RPMI8226 (cell line): ENCODE data around the gene MED13L.

ENCODE experiments used
- DNase-seq: peaks from one replicate; pipeline ENCODE4 v3.0.0-alpha.2; 2015

The MED13L gene

DNA sequence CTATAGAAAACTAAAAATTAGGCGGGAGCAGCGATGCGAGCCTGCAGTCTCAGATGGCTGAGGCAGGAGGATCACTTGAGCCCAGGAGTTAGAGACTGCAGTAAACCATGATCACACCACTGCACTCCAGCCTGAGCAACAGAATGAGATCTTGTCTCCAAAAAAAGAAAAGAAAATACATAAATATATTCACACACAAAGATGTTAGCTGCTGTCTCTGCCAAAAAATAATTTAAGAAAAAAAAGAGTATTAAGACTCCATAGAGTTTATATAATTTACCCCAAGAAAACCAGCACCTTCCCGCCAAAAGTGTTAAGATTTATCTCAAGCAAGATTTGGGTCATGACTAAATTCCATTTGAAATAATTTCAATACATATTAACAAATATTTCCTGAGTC, 102.6 kb downstream of the MED13L start:
- no peak for DNase-seq

DNA sequence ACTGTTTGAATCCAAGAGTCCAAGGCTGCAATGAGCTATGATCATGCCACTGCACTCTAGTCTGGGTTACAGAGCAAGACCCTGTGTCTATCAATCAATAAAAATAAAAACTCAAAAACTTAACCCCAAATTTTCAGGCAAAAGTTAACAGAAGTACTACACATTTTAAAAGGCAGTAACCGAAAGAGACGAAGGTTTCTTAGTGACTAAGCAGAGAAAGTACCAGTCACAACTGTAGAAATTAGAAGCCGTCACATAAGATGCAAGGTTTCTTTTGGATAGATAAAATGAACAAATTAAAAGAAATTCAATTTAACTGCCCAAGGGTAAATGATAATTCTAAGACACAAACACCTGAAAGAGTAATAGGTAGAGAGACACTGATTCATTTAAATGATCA, 103.5 kb downstream of the MED13L start:
- no peak for DNase-seq

DNA sequence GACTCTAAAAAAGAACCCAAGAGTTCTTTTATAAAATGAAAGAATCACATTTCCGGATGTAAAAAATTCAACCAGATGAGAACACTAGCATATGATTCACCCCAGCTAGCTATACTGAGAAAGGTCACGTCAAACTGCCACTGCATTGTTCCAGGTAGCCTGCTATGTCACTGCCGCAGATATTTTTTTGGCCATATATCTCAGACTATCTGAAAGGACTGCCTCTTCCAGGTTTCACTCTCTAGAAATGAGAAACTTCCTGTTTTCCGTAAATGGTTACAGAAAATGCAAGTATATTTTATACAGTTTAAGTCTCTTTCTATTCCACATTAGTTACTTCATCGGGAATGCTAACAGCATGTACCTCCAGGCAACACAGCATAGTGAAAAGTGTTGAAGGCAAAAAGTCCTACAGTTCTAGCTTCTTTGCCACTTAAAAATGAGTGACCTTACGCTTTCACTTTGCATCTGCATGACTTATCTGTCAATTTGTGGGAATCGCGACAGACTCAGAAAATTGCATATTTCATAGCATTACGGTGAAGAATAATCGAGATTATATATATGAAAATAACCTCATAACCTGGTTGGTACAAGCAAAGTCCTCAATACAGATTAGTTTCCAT, 105.2 kb downstream of the MED13L start:
- DNase-seq = peak; percentile 64

DNA sequence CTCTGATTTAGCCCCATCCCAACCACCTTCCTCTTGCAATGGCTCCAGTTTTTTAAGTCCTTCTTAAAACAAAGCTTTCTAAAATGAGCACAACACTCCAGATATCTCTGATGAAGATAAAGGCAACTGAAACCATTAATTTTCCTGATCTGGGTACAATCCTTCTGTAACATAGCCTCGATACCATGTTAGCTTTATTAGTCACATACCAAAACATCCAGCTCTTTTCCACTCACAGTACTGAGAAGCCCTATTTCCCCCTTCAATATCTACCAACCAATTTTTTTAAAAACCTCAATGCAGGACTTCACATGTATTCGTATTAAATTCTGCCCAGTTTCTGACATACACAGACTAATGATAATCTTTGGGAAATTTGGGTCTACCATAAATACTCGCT, 105.9 kb downstream of the MED13L start:
- no peak for DNase-seq

DNA sequence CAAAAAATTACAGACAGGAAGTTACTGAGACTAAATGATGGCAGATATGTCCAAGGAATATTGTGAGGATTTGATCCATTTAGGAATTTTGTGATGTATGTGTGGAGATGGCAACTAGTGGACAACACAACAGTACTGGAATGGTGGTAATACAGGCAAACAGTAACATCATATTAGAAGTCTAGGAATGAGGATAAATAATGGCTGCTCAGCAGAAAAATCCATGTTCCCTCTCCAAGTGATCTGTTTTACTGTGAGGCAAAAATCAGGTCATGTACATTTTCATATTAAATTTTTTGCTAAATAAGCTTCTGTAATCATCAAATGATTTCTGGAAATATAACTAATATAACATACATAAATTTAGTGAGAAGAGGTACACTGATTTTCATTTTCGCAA, 108.4 kb downstream of the MED13L start:
- no peak for DNase-seq

DNA sequence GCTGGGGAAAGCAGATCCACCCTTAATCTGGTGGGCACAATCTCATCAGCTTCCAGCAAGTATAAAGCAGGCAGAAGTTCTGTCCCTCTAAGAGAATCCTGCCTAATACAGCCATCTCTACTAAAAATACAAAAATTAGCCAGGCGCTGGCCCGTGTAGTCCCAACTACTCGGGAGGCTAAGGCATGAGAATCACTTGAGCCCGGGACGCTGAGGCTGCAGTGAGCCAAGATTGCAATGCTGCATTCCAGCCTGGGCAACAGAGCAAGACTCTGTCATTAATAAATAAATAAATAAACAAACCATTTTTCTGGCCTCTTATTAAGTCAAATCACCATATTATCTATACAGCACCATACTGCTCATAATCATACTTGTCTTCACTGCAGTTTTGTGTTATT, 111.2 kb downstream of the MED13L start:
- DNase-seq = no peak

DNA sequence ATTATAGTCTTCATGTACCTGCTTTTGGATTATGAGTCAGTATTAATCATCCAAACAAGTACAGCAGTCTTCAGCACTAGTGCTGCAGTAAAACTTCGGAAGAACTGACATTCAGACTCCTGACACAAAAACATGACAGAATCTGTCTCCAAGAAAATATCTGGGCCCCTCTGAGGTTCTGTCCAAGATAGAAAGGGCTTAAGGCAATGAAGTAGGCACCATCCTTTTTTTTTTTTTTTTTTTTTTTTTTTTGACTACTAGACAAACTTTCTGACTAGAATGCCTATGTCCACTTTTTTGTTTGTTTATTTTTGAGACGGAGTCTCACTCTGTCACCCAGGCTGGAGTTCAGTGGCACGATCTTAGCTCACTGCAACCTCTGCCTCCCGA, 112.5 kb downstream of the MED13L start:
- DNase-seq = no peak

DNA sequence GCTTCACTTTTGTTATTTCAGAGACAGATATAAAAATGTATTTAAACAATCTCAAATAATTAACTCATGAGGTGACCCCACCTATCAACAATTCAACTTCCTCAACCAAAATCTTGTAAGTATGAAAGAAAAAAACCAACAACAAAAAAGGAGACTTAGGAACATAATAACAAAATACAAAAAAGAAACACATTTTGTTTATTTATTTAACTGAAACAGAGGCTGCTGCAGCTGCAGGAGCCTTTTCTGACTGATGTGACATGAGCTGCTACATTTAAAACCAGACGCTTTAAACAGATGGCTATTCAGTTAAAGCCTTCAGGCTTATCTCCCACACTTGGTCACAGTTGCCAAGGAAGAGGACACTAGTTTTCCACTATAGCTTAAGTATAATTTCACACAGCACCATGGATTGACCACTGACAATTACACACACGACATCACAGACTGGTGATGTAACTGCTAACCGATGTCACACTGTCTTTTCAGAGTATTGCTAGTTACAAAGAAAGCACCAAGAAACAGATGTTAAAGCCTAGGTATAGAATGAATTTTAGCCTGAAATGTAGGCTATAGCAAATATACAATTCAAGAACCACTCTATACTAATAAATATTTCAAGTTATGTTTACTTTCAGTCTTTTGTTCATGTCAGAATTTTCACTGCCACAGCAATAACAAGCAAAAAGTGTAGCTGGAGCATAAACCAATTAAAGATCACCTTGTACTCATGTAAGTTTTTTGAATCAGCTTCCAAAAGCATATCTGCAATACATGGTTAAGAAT, 113.0 kb downstream of the MED13L start:
- no peak for DNase-seq

DNA sequence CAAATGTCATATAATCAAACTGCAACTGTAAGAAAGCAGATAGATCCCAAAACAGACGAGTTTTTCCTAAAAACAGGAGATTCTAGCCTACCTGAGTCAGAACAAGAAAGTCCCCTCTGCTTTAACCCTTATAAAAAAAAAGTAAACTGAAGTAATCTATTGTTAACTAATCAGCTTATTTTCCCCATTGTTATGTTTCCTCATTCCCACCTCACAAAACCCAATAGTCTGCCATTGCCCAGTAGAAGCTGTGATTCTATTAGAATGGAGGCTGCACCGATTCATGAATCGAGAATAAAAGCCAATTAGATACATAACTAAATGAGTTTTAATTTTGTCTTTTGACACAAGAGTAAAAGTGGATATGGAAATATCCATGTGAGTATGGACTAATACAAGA, 115.4 kb downstream of the MED13L start:
- no peak for DNase-seq

DNA sequence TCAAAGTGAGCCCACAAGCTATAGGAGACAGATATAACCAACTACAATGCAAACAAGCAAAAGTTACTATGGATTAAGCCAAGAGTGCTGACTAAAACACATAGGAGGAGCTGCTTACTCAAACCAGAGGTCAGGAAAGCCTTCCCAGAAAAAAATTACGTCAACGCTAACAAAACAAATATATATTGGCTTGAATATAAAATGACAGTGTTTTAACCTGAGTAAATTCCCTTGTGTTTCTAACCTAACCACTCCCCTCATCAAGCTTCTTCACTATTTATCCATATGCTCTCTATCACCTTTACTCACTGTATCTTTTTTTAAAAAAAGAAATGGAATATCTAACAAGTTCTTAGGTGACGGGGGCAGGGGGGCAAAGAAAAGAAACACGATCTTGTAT, 115.9 kb downstream of the MED13L start:
- no peak for DNase-seq

DNA sequence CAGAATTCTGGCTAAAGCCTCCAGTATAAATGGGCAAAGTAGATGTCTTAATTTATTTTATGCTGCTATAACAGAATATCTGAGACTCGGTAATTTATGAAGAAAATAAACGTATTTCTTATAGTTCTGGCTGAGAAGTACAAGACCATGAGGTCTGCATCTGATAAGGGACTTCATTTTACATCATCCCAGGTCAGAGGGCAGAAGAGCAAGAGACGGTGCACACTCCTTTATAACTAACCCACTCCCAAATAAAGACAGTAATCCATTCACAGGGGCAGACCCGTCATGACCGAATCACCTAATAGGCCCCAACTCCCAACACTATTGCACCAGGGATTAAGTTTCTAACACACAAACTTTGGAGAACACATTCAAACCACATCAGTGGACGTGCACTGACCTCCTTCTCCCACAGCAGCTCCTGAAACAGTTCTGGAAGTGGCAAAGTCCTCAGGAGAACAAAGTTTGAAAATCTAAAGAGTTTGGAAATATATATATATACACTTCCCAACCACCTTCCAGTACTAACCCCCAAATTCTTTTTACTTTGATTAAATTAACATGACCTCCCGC, 116.5 kb downstream of the MED13L start:
- no peak for DNase-seq

DNA sequence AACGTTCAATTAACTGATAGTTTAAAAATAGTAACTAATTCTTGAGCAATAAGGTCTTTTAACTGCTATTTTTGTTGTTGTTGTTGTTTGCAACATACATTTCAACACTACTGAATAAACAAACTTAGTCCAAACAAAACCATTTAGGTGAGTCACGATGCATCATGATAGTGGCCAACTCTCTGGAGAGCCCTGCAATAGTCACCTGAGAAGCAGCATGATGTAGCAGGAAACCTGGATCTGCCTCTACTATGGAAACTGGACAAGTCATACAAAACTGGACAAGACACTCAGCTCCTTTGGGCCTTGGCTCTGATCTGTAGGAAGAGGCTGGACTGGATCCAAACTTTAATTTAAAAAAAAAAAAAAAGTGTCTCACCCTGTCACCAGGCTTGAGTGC, 117.3 kb downstream of the MED13L start:
- no peak for DNase-seq

DNA sequence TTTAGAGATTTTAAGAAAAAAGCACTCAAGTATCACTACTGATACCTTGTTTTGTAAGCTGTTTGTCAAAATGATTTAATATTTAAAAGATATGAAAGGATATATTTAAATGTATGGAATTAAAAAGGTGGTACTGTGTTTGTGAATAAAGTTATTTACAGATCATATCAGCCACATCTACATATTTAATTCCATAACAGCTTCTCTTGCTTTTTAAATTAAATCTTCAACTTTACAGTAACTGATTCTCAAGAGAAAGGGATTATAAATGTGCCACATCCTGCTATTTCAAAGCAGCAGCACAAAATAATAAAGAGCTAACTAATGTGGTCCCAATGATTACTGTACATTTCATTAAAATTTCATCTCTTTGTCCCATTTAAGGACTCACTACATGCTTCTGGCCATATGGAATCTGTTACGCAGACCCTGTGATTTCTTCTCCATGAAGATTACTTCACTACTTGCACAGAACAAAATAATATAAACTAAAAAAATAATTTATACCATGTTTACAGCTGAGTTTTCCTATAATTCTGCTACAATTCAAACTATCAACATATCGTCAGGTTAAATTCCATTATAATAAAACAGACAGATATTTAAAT, 117.8 kb downstream of the MED13L start:
- DNase-seq = no peak

DNA sequence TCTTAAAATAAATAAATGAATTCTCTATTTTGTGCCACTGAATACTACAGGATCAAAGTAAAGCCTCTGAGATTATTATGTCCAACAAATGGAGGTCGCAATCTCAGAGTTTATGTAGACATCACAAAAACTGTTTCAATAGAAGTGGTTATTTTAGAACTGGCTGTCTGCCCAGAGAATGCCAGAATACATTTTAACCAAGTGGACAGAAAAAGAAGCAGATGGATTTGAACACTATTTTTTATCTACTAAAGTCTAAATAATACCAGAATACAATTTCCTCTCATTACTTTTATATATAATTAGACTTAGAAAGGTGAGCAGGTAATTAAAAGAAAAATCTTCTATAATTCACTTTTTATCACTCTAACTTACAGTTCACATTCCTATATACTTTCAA, 118.3 kb downstream of the MED13L start:
- peak; percentile 72 for DNase-seq

DNA sequence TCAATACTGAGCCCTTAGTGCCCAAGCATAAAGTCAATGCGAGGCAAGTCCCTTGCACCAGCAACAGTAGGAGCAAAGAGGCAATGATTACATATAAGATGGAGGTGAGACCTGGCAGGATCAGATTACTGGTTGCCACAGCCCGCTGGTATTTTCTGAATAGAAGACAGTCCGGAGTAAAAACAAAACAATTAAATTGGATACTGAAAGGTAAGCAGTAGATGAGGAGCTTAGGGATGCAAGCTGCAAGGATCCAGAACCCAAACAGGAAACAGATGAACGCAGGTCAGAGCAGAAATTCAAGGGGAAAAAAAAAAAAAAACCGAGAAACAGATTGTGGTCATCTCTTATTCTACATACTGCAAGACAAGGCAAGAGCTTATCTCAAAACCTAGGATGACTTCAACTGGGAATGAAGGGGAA, 119.6 kb downstream of the MED13L start:
- no peak for DNase-seq

DNA sequence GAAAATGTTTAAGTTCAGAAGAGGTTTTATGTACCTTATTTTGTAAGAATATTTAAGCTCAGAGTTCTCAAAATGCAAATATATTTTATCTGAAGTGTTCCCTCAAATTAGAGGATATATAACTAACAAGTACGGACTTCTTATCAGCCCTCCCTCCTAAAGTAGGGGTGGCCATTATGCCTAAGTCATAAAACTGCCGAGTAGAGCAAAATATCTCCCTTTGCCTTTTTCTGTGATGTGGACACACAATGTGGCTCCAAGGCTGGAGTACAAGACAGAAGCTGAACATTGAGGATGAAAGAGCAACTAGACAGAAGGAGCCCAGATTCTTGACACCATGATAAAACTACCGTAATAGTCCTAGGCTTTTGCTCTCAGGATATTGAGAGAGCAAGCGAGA, 120.9 kb downstream of the MED13L start:
- DNase-seq = no peak

DNA sequence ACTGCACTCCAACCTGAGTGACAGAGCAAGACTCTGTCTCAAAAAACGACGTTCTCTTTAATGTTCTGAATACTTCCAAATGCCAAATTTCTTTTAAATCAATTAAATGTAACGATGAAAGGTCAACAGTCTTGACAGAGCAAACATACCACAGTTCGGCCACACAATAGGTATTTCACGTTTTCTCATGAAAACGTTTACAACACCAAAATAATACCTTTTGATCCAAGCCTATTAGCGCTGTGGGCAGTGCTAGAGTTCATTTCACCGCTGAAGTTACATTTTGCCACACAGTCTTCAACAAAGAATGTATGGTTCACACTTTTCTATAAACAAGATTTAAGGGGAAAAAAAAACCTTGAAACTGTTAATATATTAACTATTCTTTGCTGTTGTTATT, 122.1 kb downstream of the MED13L start:
- DNase-seq = no peak

DNA sequence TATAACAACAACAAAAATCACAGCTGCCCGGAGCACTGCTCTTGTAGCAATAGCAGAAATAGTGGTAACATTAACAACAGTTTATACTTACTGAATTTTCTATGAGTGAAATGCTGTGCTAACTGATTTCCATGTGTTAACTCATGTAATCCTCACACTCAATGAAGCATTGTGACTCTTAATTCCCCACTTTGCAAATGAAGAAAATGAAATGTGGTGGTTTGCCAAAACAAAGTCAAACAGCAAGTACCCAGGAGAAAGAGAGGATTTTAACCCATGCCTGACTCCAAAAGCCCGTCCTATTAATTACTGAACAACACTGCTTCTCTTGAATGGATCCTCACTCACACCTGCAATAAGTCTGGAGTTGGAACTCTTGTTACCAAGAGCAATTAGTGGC, 123.5 kb downstream of the MED13L start:
- no peak for DNase-seq

DNA sequence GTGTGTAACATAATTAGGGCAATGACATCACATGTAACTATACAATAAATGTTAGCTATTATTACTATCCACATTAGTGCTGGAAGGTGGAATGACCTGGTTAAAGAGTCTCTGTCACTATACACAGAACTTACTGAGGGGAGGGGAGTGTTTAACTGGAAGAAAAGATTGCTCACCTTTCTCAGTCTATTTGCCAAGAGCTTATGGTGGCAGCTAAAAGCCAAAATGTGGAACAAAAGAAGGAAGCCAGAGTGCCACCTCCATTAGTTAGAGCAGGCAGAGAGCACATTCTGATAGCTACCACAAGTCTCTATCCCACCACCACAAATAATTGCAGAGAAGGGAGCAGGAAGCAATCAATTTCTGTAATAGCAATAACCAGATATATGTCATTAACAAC, 124.4 kb downstream of the MED13L start:
- DNase-seq = no peak

DNA sequence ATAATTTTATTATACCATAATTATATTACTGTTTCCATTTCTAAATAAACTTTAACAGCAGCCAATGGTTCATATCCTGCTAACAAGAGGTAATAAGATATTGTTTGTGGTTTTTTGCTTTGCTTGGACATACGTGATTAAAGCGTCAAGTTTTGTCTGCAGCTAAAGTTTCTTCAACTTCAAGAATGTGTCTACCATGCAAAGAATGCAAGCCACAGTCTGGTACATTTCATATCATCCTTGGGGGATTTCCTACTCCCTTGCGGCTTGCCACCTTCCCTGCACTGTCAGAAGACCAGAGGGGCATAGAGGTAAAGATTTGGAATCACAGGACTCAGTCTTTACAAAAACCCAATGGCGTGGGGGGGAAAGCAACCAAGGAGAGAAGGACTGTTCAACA, 125.2 kb downstream of the MED13L start:
- DNase-seq = no peak

DNA sequence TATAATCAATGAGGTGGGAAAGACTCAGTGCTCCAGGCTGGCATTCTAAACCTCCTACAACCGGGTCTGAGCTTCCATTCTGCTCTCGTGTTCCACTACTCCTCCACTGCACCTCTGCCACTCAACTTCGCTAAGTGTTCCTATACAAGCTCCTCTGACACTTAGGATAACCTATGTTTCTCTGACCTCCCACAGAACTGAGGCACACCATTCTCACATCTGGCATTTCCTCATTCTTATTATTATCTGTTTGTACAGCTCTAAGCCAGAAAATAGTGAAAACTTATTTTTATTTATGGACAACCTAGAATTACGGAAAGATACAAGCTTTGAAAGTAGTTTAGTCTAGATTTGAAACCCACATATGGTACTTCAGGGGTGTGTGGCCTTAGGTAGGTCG, 127.0 kb downstream of the MED13L start:
- no peak for DNase-seq

DNA sequence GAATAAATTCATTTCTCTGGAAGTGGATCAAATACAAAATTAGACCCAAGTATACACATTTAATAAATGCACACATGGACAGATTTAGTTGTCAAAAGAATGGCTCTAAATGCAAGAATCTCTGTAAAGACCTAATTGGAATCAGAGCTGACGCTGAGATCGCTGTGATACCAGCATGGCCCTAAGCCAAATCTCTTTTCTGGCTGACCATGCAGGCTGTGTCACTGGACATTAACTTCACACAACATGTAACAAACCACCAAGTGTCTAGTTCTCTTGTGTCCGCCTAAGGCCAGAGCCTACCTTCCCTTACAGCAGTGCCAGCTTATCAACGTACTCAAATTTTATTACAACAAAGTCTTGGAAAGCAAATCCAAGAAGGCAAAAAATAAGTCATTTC, 127.5 kb downstream of the MED13L start:
- no peak for DNase-seq

DNA sequence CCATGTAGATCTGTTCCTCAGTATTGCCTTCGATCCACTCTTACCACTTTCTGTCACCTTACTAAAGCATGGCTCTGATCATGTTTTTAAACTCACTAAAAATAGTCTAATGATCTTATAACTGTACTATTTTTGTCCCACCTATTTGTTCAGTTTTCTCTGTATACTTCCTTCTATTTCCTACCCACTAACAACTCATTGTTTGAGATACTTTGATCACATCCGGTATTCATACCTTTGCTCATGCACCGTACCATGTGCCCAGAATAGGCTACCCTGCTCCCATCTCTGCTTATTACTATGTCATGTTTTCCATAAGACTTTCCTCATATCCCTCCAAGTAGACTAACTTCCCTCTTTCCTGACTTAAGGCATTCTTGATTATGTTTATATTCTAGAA, 128.6 kb downstream of the MED13L start:
- no peak for DNase-seq

DNA sequence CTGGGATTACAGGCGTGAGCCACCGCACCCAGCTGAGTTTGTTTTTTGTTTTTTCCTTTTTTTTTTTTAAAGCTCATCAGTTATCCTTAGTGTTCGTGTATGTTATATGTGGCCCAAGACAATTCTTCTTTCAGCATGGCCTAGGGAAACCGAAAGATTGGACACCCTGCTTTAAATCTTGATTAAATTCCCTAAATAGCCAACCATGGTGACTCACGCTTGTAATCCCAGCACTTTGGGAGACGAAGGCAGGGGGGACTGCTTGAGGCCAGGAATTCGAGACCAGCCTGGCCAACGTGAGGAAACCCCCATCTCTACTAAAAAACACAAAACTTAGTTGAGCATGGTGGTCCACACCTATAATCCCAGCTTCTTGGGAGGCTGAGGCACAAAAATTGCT, 131.1 kb downstream of the MED13L start:
- DNase-seq = no peak
